Measurements from ENCODE around the gene LAMB1.

The LAMB1 gene

DNA sequence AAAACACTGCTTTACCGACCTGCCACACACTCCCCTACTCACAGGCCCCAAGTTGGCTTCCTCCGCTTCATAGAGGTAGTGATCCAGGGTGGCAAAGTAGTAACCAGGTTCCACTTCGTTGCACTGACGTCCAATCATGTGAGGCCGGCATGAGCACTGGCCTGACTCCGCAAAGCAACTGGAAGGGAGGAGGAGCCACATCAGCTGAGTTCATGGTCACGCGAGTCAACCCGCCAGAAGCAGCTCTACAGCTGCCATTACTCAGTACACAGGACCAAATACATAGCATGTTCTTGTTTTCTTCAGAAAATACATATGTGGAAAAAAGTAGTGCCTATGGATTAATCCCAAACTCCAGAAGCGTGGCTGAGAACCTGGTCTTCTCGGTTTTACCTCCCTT lies 38.5 kb downstream of the LAMB1 start:
- H3K27ac ChIP-seq (replicated peaks), result no peak overlapping the region

GRCh38 chr7:107962817-107963216 lies 40.1 kb downstream of the LAMB1 start:
- TF ChIP-seq CTCF (IDR thresholded peaks at IDR 0.05; ENCODE audit: insufficient read depth, low read length) (no peak), SPI1 (IDR thresholded peaks at IDR 0.05; ENCODE audit: borderline replicate concordance, low read depth) (no peak), GABPA (IDR thresholded peaks at IDR 0.05; ENCODE audit: low read depth) (no peak), POLR2AphosphoS5 (IDR thresholded peaks at IDR 0.05; ENCODE audit: low read depth) (no peak)
- TF ChIP-seq, protein P1, sequence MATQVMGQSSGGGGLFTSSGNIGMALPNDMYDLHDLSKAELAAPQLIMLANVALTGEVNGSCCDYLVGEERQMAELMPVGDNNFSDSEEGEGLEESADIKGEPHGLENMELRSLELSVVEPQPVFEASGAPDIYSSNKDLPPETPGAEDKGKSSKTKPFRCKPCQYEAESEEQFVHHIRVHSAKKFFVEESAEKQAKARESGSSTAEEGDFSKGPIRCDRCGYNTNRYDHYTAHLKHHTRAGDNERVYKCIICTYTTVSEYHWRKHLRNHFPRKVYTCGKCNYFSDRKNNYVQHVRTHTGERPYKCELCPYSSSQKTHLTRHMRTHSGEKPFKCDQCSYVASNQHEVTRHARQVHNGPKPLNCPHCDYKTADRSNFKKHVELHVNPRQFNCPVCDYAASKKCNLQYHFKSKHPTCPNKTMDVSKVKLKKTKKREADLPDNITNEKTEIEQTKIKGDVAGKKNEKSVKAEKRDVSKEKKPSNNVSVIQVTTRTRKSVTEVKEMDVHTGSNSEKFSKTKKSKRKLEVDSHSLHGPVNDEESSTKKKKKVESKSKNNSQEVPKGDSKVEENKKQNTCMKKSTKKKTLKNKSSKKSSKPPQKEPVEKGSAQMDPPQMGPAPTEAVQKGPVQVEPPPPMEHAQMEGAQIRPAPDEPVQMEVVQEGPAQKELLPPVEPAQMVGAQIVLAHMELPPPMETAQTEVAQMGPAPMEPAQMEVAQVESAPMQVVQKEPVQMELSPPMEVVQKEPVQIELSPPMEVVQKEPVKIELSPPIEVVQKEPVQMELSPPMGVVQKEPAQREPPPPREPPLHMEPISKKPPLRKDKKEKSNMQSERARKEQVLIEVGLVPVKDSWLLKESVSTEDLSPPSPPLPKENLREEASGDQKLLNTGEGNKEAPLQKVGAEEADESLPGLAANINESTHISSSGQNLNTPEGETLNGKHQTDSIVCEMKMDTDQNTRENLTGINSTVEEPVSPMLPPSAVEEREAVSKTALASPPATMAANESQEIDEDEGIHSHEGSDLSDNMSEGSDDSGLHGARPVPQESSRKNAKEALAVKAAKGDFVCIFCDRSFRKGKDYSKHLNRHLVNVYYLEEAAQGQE (IDR thresholded peaks at IDR 0.05; ENCODE audit: insufficient replicate concordance, low read depth), result no peak
- Histone ChIP-seq H3K27me3 (ENCODE audit: insufficient read depth, poor library complexity, severe bottlenecking) (peaks cover 2% of the 10 kb centered on the region), H3K27ac (replicated peaks) (no peak overlapping the region), H3K4me3 (replicated peaks; ENCODE audit: insufficient read depth, low read length) (no peak overlapping the region)
- DNase-seq (ENCODE audit: low read depth in 1 of 2, low spot score in 1 of 2), result no peak

More for the DNA sequence above, 38.5 kb downstream of the LAMB1 start:
- DNase-seq (ENCODE audit: low read depth in 1 of 2, low spot score in 1 of 2), result no peak
- TF ChIP-seq GABPA (IDR thresholded peaks at IDR 0.05; ENCODE audit: low read depth), result no peak
- TF ChIP-seq SPI1 (IDR thresholded peaks at IDR 0.05; ENCODE audit: borderline replicate concordance, low read depth), result no peak
- no peak for TF ChIP-seq CTCF (IDR thresholded peaks at IDR 0.05; ENCODE audit: insufficient read depth, low read length)
- TF ChIP-seq, protein P1 (IDR thresholded peaks at IDR 0.05; ENCODE audit: insufficient replicate concordance, low read depth), result no peak
- no peak for TF ChIP-seq POLR2AphosphoS5 (IDR thresholded peaks at IDR 0.05; ENCODE audit: low read depth)
- peaks cover 2% of the 10 kb centered on the region for H3K27me3 ChIP-seq (ENCODE audit: insufficient read depth, poor library complexity, severe bottlenecking)
- H3K4me3 ChIP-seq (replicated peaks; ENCODE audit: insufficient read depth, low read length), result no peak overlapping the region

DNA sequence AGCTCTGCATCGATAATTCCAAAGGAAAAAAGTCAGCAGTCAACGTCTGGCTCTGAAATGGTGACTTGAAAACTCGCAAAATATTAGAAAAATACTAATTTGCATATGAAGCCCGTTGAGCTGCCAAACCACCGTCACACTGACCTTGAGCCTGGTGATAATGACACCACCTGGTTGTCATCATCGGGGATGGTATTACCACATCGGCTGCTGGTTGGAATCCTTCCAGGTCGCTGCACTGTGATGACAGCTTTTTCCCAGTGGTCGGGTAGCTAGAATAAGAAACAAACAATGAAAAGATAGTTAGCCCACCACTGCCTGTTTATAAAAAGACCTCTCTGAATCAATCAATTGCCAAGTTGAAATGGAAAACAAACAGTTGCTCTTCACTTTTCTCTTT lies 41.6 kb downstream of the LAMB1 start:
- Histone ChIP-seq H3K27me3 (ENCODE audit: insufficient read depth, poor library complexity, severe bottlenecking) (peaks cover 2% of the 10 kb centered on the region), H3K4me3 (replicated peaks; ENCODE audit: insufficient read depth, low read length) (no peak overlapping the region), H3K27ac (replicated peaks) (no peak overlapping the region)
- no peak for TF ChIP-seq CTCF (IDR thresholded peaks at IDR 0.05; ENCODE audit: insufficient read depth, low read length)
- TF ChIP-seq, protein P1 (IDR thresholded peaks at IDR 0.05; ENCODE audit: insufficient replicate concordance, low read depth), result no peak
- no peak for TF ChIP-seq SPI1 (IDR thresholded peaks at IDR 0.05; ENCODE audit: borderline replicate concordance, low read depth)
- no peak for TF ChIP-seq POLR2AphosphoS5 (IDR thresholded peaks at IDR 0.05; ENCODE audit: low read depth)
- TF ChIP-seq GABPA (IDR thresholded peaks at IDR 0.05; ENCODE audit: low read depth), result no peak
- no peak for DNase-seq (ENCODE audit: low read depth in 1 of 2, low spot score in 1 of 2)

Measured in HL-60 (cell line).